Measurements from ENCODE around the gene S100A13. TPM values are rescaled to one million over a fixed set of nuclear protein-coding genes. Genes with fewer than 3 reads are reported as not detected.

Gene S100A13
- total and polyA plus RNA-seq, 9 of the 15 experiments (the other 6 are each of a cell fraction or from before 2014, with no cell fraction given): 41.9 to 129 (median 58.0) TPM

DNA sequence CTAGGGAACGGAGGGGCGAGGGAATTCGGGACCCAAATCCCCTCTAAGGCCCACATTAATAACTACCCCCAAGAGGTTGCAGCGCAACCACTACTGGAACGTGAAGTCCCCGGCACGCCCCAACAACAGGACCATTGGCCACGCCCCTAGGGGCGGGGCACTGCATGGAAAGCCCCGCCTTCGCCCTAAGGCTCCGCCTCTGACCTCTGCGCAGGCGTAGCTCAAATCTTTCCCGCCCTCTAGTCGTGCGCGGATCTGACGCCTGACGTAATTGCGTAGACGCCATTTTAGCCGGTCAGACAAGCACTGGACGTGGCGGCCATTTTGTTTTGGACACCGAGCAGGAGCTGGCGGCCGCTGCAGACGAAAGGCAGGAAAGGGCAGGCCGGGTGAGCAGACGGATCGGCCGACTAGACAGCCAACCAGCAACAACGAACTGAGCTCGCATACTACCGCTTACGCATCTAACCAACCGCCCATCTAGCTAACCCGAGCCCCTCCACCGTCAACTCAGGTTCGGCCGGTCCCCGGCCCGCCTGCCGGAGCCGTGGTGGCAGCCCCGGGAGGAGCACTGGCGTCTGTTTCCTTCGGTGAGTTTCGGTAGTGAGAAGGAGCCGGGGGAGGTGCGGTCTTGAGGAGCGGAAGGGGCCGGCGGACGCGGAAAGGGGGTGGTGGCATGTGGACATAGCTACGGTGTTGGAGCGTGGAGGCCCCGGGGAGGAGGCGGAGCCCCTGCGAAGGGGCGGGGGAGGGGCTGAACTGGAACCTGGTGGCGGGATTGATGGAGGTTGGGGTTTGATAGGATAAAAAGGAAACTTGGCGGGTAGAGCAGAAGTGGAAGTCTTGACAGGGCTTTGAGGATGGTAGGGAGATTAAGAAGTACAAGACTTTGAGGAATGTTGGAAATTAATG is 6.7 kb upstream of the S100A13 start, which contains the start of gene CHTOP (continued):
- TF ChIP-seq TEAD4 (IDR thresholded peaks at IDR 0.05; ENCODE audit: low read length) (peak; percentile 96), TEAD4 (CRISPR knock-in tag; IDR thresholded peaks at IDR 0.05; ENCODE audit: borderline replicate concordance) (no peak), ETV6 (IDR thresholded peaks at IDR 0.05; ENCODE audit: borderline replicate concordance in 1 of 2, low read depth in 2 of 2, low read length in 1 of 2) (no peak), ETV6 (CRISPR knock-in tag; IDR thresholded peaks at IDR 0.05; ENCODE audit: borderline replicate concordance) (0 out of 2 replicates have a peak, but pooled peaks have one; percentile 43), CBX8 (IDR thresholded peaks at IDR 0.05; ENCODE audit: borderline replicate concordance, extremely low read depth, low read depth, low read length, poor library complexity, severe bottlenecking) (no peak), ELF4 (CRISPR knock-in tag; IDR thresholded peaks at IDR 0.05) (peak; percentile 66; the same call in 1 of the 2 replicates), ZNF311 (CRISPR knock-in tag; IDR thresholded peaks at IDR 0.05) (no peak), BHLHE40 (IDR thresholded peaks at IDR 0.05; ENCODE audit: low read length) (peak; percentile 72), ZNF407 (IDR thresholded peaks at IDR 0.05; ENCODE audit: low read depth) (peak; percentile 31; the same call in 1 of the 2 replicates), MEIS2 (IDR thresholded peaks at IDR 0.05; ENCODE audit: partially characterized antibody) (peak; percentile 91), FOXP1 (CRISPR knock-in tag; IDR thresholded peaks at IDR 0.05) (0 out of 2 replicates have a peak, but pooled peaks have one; percentile 45), KAT2B (IDR thresholded peaks at IDR 0.05; ENCODE audit: low read depth, low read length) (no peak), SIX5 (IDR thresholded peaks at IDR 0.05; ENCODE audit: borderline replicate concordance in 1 of 2, insufficient read depth in 1 of 2, low read depth in 1 of 2, low read length in 2 of 2) (0 out of 4 replicates have a peak, but pooled peaks of 1 of the 2 experiments have one; percentile 12), ZNF507 (tag; conservative IDR thresholded peaks at IDR 0.05) (no peak), TOE1 (IDR thresholded peaks at IDR 0.05; ENCODE audit: borderline replicate concordance) (peak; percentile 87), TOE1 (CRISPR knock-in tag; IDR thresholded peaks at IDR 0.05; ENCODE audit: borderline replicate concordance, low read depth) (0 out of 2 replicates have a peak, but pooled peaks have one; percentile 12), ZBTB2 (IDR thresholded peaks at IDR 0.05) (peak; percentile 98)

Measured in K562 (cell line).